ENCODE measurements around the gene HELLS. TPM values are rescaled to one million over a fixed set of nuclear protein-coding genes. Genes with fewer than 3 reads are reported as not detected.

HELLS gene
- total RNA-seq, 1 experiment from 2014 or later = 64.4 TPM

DNA sequence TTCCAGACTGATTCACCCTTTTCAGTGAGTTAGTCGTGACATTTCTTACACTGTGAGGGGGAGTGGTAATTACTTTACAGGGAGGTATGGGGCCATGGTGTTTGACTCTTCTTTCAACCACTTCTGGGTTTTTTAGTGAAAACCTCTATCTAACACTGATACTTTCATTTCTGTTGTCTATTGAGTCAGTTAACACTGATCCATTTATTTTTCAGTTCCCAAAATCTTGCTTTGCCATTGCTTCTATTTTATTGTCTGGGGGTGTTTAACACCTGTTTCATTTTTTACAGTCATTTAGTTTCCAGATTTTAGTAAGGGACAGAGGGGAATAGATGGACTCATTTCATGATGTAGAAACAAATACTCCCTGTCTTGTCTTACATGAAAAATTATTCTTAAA is 61.5 kb downstream of the HELLS start:
- TF ChIP-seq, protein P1, sequence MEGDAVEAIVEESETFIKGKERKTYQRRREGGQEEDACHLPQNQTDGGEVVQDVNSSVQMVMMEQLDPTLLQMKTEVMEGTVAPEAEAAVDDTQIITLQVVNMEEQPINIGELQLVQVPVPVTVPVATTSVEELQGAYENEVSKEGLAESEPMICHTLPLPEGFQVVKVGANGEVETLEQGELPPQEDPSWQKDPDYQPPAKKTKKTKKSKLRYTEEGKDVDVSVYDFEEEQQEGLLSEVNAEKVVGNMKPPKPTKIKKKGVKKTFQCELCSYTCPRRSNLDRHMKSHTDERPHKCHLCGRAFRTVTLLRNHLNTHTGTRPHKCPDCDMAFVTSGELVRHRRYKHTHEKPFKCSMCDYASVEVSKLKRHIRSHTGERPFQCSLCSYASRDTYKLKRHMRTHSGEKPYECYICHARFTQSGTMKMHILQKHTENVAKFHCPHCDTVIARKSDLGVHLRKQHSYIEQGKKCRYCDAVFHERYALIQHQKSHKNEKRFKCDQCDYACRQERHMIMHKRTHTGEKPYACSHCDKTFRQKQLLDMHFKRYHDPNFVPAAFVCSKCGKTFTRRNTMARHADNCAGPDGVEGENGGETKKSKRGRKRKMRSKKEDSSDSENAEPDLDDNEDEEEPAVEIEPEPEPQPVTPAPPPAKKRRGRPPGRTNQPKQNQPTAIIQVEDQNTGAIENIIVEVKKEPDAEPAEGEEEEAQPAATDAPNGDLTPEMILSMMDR (conservative IDR thresholded peaks at IDR 0.05) = no peak
- TF ChIP-seq EZH2 (IDR thresholded peaks at IDR 0.05; ENCODE audit: low read depth) = no peak
- ChIA-PET POLR2A (ENCODE audit: unreplicated experiment) (no interaction called here), CTCF (no interaction called here)
- Histone ChIP-seq H4K20me1 (ENCODE audit: insufficient read depth) (no peaks in the 10 kb centered on the region), H3K4me1 (replicated peaks; ENCODE audit: insufficient read depth) (no peaks in the 10 kb centered on the region), H3K4me2 (no peak overlapping the region), H3K4me3 (no peak overlapping the region), H3F3A (ENCODE audit: insufficient read depth, low read depth) (no peaks in the 10 kb centered on the region), H2AFZ (no peak overlapping the region), H3K27ac (no peak overlapping the region), H3K36me3 (ENCODE audit: low read depth) (no peaks in the 10 kb centered on the region), H3K27me3 (ENCODE audit: insufficient read depth, low read depth) (no peaks in the 10 kb centered on the region), H3K9me3 (ENCODE audit: insufficient read depth, low read depth) (no peaks in the 10 kb centered on the region), H3K79me2 (ENCODE audit: low read depth) (no peaks in the 10 kb centered on the region), H3K9me2 (ENCODE audit: insufficient read depth) (no peaks in the 10 kb centered on the region)
- no peak for DNase-seq
- BruUV-seq (replicated peaks) = no TSS peak
- intact Hi-C loops (cut with micrococcal nuclease; ENCODE audit: unreplicated experiment) = no loop called here

DNA sequence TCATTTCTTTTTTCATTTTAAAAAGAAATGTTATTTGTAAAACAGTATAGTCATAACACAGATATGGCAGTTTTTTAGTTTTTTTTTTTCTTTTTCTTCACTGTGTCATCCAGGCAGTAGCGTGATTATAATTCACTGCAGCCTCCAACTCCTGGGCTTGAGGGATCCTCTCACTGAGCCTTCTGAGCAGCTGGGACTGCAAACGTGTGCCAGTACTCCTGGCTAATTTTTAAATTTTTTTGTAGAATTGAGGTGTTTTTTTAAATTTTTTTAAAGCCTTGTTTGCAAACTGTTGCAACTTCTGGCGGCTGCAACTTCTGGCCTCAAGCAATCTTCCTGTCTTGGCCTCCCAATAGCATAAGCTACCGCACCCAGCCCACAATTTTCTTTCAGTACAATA is 63.0 kb downstream of the HELLS start:
- CTCF ChIA-PET = no interaction called here

DNA sequence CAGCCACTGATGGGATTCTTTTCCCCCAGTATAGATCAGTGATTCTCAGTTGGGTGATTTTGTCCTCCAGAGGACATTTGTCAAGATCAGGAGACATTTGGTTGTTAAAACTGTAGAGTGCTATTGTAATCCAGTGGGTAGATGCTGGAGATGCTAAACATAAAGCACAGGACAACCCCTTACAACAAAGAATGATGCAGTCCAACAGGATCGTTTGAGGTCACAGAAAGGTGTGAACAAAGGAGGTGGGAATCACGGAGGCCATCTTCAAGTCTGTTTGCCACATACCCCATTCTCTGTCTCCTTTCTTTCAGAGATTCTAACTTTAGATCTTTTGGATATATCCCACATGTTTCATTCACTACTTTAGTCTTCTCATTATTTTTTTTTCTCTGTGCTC is 69.0 kb downstream of the HELLS start:
- ChIA-PET CTCF (no interaction called here), POLR2A (ENCODE audit: unreplicated experiment) (no interaction called here)
- no peak overlapping the region for H3K4me3 ChIP-seq
- no peak overlapping the region for H3K4me2 ChIP-seq
- H3K36me3 ChIP-seq (ENCODE audit: low read depth) = no peaks in the 10 kb centered on the region
- no peaks in the 10 kb centered on the region for H4K20me1 ChIP-seq (ENCODE audit: insufficient read depth)
- BruUV-seq (replicated peaks) = no TSS peak
- H3K27ac ChIP-seq = no peak overlapping the region
- 0 out of 2 replicates have a peak, but pooled peaks cover 4% of the 10 kb centered on the region for H3F3A ChIP-seq (ENCODE audit: insufficient read depth, low read depth)
- H3K9me2 ChIP-seq (ENCODE audit: insufficient read depth) = no peaks in the 10 kb centered on the region
- H3K27me3 ChIP-seq (ENCODE audit: insufficient read depth, low read depth) = no peaks in the 10 kb centered on the region
- DNase-seq = no peak
- no peaks in the 10 kb centered on the region for H3K79me2 ChIP-seq (ENCODE audit: low read depth)
- no peak for TF ChIP-seq EZH2 (IDR thresholded peaks at IDR 0.05; ENCODE audit: low read depth)
- no peaks in the 10 kb centered on the region for H3K9me3 ChIP-seq (ENCODE audit: insufficient read depth, low read depth)
- peaks cover 7% of the 10 kb centered on the region; the same call in 1 of the 2 replicates for H3K4me1 ChIP-seq (replicated peaks; ENCODE audit: insufficient read depth)
- intact Hi-C loops (cut with micrococcal nuclease; ENCODE audit: unreplicated experiment) = no loop called here
- no peak overlapping the region for H2AFZ ChIP-seq

More for the DNA sequence above, 63.0 kb downstream of the HELLS start:
- Histone ChIP-seq H3K9me2 (ENCODE audit: insufficient read depth) (no peaks in the 10 kb centered on the region), H4K20me1 (ENCODE audit: insufficient read depth) (no peaks in the 10 kb centered on the region), H3F3A (ENCODE audit: insufficient read depth, low read depth) (no peaks in the 10 kb centered on the region), H3K4me1 (replicated peaks; ENCODE audit: insufficient read depth) (no peaks in the 10 kb centered on the region), H3K79me2 (ENCODE audit: low read depth) (no peaks in the 10 kb centered on the region), H3K4me3 (no peak overlapping the region), H3K27ac (no peak overlapping the region), H3K4me2 (no peak overlapping the region), H3K27me3 (ENCODE audit: insufficient read depth, low read depth) (no peaks in the 10 kb centered on the region), H3K9me3 (ENCODE audit: insufficient read depth, low read depth) (no peaks in the 10 kb centered on the region), H2AFZ (no peak overlapping the region), H3K36me3 (ENCODE audit: low read depth) (no peaks in the 10 kb centered on the region)
- POLR2A ChIA-PET (ENCODE audit: unreplicated experiment) = no interaction called here
- no TSS peak for BruUV-seq (replicated peaks)
- TF ChIP-seq, protein P1 (conservative IDR thresholded peaks at IDR 0.05) = no peak
- no peak for TF ChIP-seq EZH2 (IDR thresholded peaks at IDR 0.05; ENCODE audit: low read depth)
- DNase-seq = no peak
- intact Hi-C loops (cut with micrococcal nuclease; ENCODE audit: unreplicated experiment) = no loop called here

DNA sequence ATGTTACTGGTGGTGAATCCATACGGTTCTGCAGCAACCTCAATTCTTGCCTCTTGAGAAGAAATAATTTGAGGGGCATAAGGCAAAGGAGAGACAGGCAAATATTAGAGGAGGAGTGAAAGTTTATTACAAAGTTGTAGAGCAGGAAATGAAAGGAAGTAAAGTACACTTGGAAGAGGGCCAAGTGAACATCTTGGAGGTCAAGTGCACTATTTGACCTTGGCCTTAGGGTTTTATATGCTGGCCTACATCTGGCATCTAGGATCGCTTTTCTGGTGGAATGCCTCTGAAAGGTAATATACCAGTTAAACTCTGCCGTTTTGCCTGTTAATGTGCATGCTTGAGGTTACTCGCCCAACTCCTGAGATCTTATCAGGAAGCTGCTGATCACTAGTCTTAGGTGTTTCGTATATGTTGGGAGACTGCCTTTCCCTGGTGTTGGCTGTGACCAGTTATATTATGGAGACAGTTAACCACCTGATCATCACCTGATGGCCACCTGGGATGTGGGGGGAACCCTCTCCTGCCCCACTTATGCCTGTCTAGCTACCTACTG is 71.9 kb downstream of the HELLS start:
- CTCF ChIA-PET = no interaction called here
- Histone ChIP-seq H3K79me2 (ENCODE audit: low read depth) (no peaks in the 10 kb centered on the region), H2AFZ (no peak overlapping the region), H3K27me3 (ENCODE audit: insufficient read depth, low read depth) (no peaks in the 10 kb centered on the region), H3K27ac (no peak overlapping the region), H3K4me1 (replicated peaks; ENCODE audit: insufficient read depth) (peaks cover 7% of the 10 kb centered on the region; the same call in 1 of the 2 replicates), H3K9me3 (ENCODE audit: insufficient read depth, low read depth) (no peaks in the 10 kb centered on the region), H3K9me2 (ENCODE audit: insufficient read depth) (no peaks in the 10 kb centered on the region), H3K36me3 (ENCODE audit: low read depth) (no peaks in the 10 kb centered on the region), H3K4me2 (no peak overlapping the region), H3F3A (ENCODE audit: insufficient read depth, low read depth) (0 out of 2 replicates have a peak, but pooled peaks cover 4% of the 10 kb centered on the region), H3K4me3 (no peak overlapping the region), H4K20me1 (ENCODE audit: insufficient read depth) (no peaks in the 10 kb centered on the region)
- no peak for TF ChIP-seq EZH2 (IDR thresholded peaks at IDR 0.05; ENCODE audit: low read depth)
- BruUV-seq (replicated peaks) = no TSS peak
- intact Hi-C loops (cut with micrococcal nuclease; ENCODE audit: unreplicated experiment) = no loop called here
- POLR2A ChIA-PET (ENCODE audit: unreplicated experiment) = no interaction called here
- peak in 1 of 2 experiments; percentile 11 for DNase-seq

Data from PC-9 (cell line).